ENCODE data around the gene AAMP. TPM values are rescaled to one million over a fixed set of nuclear protein-coding genes. Genes with fewer than 3 reads are reported as not detected.

The AAMP gene
- total and polyA plus RNA-seq, 2 donors (not counting 3 experiments of a cell fraction or from before 2014, with no cell fraction given): 69.3 to 84.4 TPM

DNA sequence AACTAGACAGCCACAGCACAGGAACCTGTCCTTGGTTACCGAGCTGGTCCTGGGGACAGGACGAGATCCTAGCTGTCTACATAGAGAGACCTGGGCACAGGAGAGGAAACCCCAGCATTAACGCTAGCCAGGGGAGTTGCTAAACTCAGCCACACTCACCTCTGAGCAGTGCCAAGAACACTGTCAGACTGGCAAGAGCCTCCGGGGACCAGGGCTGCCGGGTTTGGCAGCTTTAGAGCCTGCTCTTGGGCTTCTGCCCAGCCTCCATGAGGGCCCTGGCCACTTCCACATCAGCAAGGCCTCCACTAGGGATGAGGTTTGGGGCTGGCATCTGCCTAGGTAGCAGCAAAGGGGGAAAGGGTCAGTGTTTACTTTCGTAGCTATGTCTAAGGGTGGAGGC lies 15.7 kb upstream of the AAMP start:
- Histone ChIP-seq H3K4me2 (ENCODE audit: insufficient read depth, low read length) (peak overlapping the region; percentile 29), H3K4me1 (ENCODE audit: control insufficient read depth, extremely low read depth, insufficient read depth, low read length) (peaks cover 67% of the 10 kb centered on the region), H3K36me3 (ENCODE audit: control insufficient read depth in 2 of 2, extremely low read depth in 1 of 2, insufficient read depth in 2 of 2, low read length in 2 of 2) (peaks cover 4 to 8% of the 10 kb centered on the region in 2 experiments), H3K27me3 (ENCODE audit: control insufficient read depth in 2 of 2, insufficient read depth in 2 of 2, low read length in 2 of 2) (no peaks in the 10 kb centered on the region), H4K20me1 (replicated peaks; ENCODE audit: control insufficient read depth, extremely low read depth, insufficient read depth, low read length) (no peaks in the 10 kb centered on the region), H3K27ac (ENCODE audit: insufficient read depth, low read depth, low read length) (peak overlapping the region; percentile 88), H3K9me1 (replicated peaks; ENCODE audit: control insufficient read depth, extremely low read depth, insufficient read depth, low read length) (no peaks in the 10 kb centered on the region), H2AFZ (ENCODE audit: low read depth, low read length) (no peak overlapping the region), H3K4me3 (replicated peaks in 1 of 3; ENCODE audit: insufficient read depth in 1 of 3, low read depth in 1 of 3, low read length in 3 of 3) (no peak overlapping the region), H3K9me3 (replicated peaks; ENCODE audit: control insufficient read depth, insufficient read depth, low read length) (no peaks in the 10 kb centered on the region), H3K79me2 (ENCODE audit: control insufficient read depth, insufficient read depth, low read length) (peaks cover 76% of the 10 kb centered on the region), H3K9ac (replicated peaks; ENCODE audit: extremely low read depth, insufficient read depth, low read length) (peak overlapping the region; percentile 61)
- no peak for DNase-seq (ENCODE audit: low read depth, low spot score)
- dilution Hi-C loops (cut with MboI; ENCODE audit: extremely low pct_ligation_motif_present, low sequenced_read_pairs): no loop called here
- intact Hi-C loops (cut with micrococcal nuclease): loop anchor here (2.0 kb wide), 1 partner anchor 283 kb away; the partner anchor contains the start of genes CNOT9 and USP37
- ChIA-PET POLR2A (no interaction called here), CTCF (interaction anchor here (0.8 to 3.2 kb wide), 6 partner anchors 11 to 402 kb away, joined by 3 to 27 read pairs (median 10); partner anchors contain the start of gene CATIP)
- BruUV-seq (replicated peaks): no TSS peak
- TF ChIP-seq MYC (IDR thresholded peaks at IDR 0.05; ENCODE audit: low read depth, low read length) (no peak), JUN (IDR thresholded peaks at IDR 0.05; ENCODE audit: borderline replicate concordance, insufficient read depth, insufficient read length, low read depth) (no peak), EZH2 (IDR thresholded peaks at IDR 0.05; ENCODE audit: borderline replicate concordance, low read depth, low read length, severe bottlenecking) (no peak), GATA2 (IDR thresholded peaks at IDR 0.05; ENCODE audit: insufficient read depth, insufficient read length, low read depth, low read length) (no peak), POLR2A (IDR thresholded peaks at IDR 0.05; ENCODE audit: low read depth, low read length) (no peak), FOS (IDR thresholded peaks at IDR 0.05; ENCODE audit: borderline replicate concordance, insufficient read depth, low read length) (no peak), POLR2AphosphoS5 (IDR thresholded peaks at IDR 0.05; ENCODE audit: insufficient read depth, low read depth, low read length) (no peak)
- TF ChIP-seq, protein P1, sequence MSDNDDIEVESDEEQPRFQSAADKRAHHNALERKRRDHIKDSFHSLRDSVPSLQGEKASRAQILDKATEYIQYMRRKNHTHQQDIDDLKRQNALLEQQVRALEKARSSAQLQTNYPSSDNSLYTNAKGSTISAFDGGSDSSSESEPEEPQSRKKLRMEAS (IDR thresholded peaks at IDR 0.05; ENCODE audit: insufficient read depth, insufficient read length): no peak
- TF ChIP-seq, protein P2, sequence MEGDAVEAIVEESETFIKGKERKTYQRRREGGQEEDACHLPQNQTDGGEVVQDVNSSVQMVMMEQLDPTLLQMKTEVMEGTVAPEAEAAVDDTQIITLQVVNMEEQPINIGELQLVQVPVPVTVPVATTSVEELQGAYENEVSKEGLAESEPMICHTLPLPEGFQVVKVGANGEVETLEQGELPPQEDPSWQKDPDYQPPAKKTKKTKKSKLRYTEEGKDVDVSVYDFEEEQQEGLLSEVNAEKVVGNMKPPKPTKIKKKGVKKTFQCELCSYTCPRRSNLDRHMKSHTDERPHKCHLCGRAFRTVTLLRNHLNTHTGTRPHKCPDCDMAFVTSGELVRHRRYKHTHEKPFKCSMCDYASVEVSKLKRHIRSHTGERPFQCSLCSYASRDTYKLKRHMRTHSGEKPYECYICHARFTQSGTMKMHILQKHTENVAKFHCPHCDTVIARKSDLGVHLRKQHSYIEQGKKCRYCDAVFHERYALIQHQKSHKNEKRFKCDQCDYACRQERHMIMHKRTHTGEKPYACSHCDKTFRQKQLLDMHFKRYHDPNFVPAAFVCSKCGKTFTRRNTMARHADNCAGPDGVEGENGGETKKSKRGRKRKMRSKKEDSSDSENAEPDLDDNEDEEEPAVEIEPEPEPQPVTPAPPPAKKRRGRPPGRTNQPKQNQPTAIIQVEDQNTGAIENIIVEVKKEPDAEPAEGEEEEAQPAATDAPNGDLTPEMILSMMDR (IDR thresholded peaks at IDR 0.05; ENCODE audit: extremely low read depth in 1 of 2, insufficient read depth in 1 of 2, low read depth in 1 of 2, low read length in 2 of 2): no peak
- FAIRE-seq: no peak

Measured in endothelial cell of umbilical vein (primary cell).